Activated T-helper 1 cell treated with anti-CD3 and anti-CD28 coated beads, Interleukin-12 subunit alpha, Interleukin-12 subunit beta, Interleukin-2, Interleukin-4 antibody, amounts not matched to agents 30 ng/mL and 10 ng/mL and 1 ng/mL, durations not matched to agents 14 hours and 24 hours and 36 hours (primary cell): ENCODE measurements around the gene PRKAG1. TPM values are rescaled to one million over a fixed set of nuclear protein-coding genes. Genes with fewer than 3 reads are reported as not detected.
A peak's percentile ranks its signal among the peaks of the same experiment; 100 is the strongest.

Experiments
- DNase-seq: peaks from one replicate; pipeline ENCODE4 v3.0.0; 2021; ENCODE audit warnings: low spot score
- H3K27ac Mint-ChIP-seq: one replicate; pipeline ENCODE4 v1.8.0; 2021; ENCODE audit warnings: mild to moderate bottlenecking, mixed read lengths
- H3K27me3 Mint-ChIP-seq: one replicate; pipeline ENCODE4 v1.8.0; 2022; ENCODE audit warnings: mild to moderate bottlenecking, moderate library complexity, mixed read lengths; ENCODE audit not compliant: insufficient read depth
- H3K36me3 Mint-ChIP-seq: one replicate; pipeline ENCODE4 v1.8.0; 2021; ENCODE audit warnings: low read depth, mixed read lengths
- H3K4me1 Mint-ChIP-seq: one replicate; pipeline ENCODE4 v1.8.0; 2021; ENCODE audit warnings: low read depth, mixed read lengths
- H3K4me3 Mint-ChIP-seq: one replicate; pipeline ENCODE4 v1.8.0; 2021; ENCODE audit warnings: mild to moderate bottlenecking, moderate library complexity, mixed read lengths
- H3K9me3 Mint-ChIP-seq: one replicate; pipeline ENCODE4 v1.8.0; 2021; ENCODE audit warnings: mixed read lengths
- intact Hi-C: fragments of 100-400 bp; cut with micrococcal nuclease; formaldehyde crosslinking; loops from one replicate; pipeline ENCODE4 v1.15.1; 2024
- total RNA-seq: library from RNA; stranded (reverse); gene quantifications from 2 replicates; pipeline ENCODE4 v1.2.3, GENCODE V29; 2022

The PRKAG1 gene
- total RNA-seq, 1 donor from 2014 or later = 85.1 TPM

- Mint-ChIP-seq H3K36me3 (no peaks in the 10 kb centered on the region), H3K4me1 (peaks cover 17% of the 10 kb centered on the region), H3K27ac (no peak overlapping the region), H3K9me3 (no peaks in the 10 kb centered on the region), H3K27me3 (peaks cover 68% of the 10 kb centered on the region), H3K4me3 (no peak overlapping the region)
- intact Hi-C loops = no loop called here
- DNase-seq = no peak
Observed at GRCh38 chr12:48990552-48990951, 28.0 kb downstream of the PRKAG1 start.

- Mint-ChIP-seq H3K9me3 (no peaks in the 10 kb centered on the region), H3K4me3 (no peak overlapping the region), H3K27me3 (peaks cover 76% of the 10 kb centered on the region), H3K36me3 (no peaks in the 10 kb centered on the region), H3K4me1 (peaks cover 10% of the 10 kb centered on the region), H3K27ac (no peak overlapping the region)
- intact Hi-C loops = loop anchor here (1.0 to 2.0 kb wide), 6 partner anchors 8 to 135 kb away; partner anchors contain the start of gene FKBP11
- peak; percentile 59 for DNase-seq
Observed at GRCh38 chr12:48988030-48988649, 30.4 kb downstream of the PRKAG1 start.

GRCh38 chr12:48986720-48987291, 31.8 kb downstream of the PRKAG1 start:
- DNase-seq = no peak
- Mint-ChIP-seq H3K4me3 (no peak overlapping the region), H3K27ac (no peak overlapping the region), H3K27me3 (peaks cover 85% of the 10 kb centered on the region), H3K36me3 (no peaks in the 10 kb centered on the region), H3K4me1 (peaks cover 20% of the 10 kb centered on the region), H3K9me3 (no peaks in the 10 kb centered on the region)
- intact Hi-C loops = no loop called here

GRCh38 chr12:48985901-48986300, 32.7 kb downstream of the PRKAG1 start:
- intact Hi-C loops = no loop called here
- no peak overlapping the region for H3K27ac Mint-ChIP-seq
- H3K4me3 Mint-ChIP-seq = no peak overlapping the region
- peaks cover 85% of the 10 kb centered on the region for H3K27me3 Mint-ChIP-seq
- H3K4me1 Mint-ChIP-seq = peaks cover 26% of the 10 kb centered on the region
- no peaks in the 10 kb centered on the region for H3K9me3 Mint-ChIP-seq
- DNase-seq = no peak
- H3K36me3 Mint-ChIP-seq = no peaks in the 10 kb centered on the region

- DNase-seq = no peak
Observed at GRCh38 chr12:48985475-48985897, 33.1 kb downstream of the PRKAG1 start.

GRCh38 chr12:48982397-48983080, 36.0 kb downstream of the PRKAG1 start:
- Mint-ChIP-seq H3K4me1 (peaks cover 46% of the 10 kb centered on the region), H3K9me3 (no peaks in the 10 kb centered on the region), H3K36me3 (no peaks in the 10 kb centered on the region), H3K27ac (peak overlapping the region; percentile 63), H3K27me3 (peaks cover 79% of the 10 kb centered on the region), H3K4me3 (peak overlapping the region; percentile 72)
- no peak for DNase-seq
- intact Hi-C loops = loop anchor here (5.0 kb wide), 1 partner anchor 360 kb away; no protein-coding TSS in a partner anchor

More at GRCh38 chr12:48985475-48985897, 33.1 kb downstream of the PRKAG1 start:
- no peaks in the 10 kb centered on the region for H3K9me3 Mint-ChIP-seq
- H3K36me3 Mint-ChIP-seq = no peaks in the 10 kb centered on the region
- no peak overlapping the region for H3K27ac Mint-ChIP-seq
- peaks cover 30% of the 10 kb centered on the region for H3K4me1 Mint-ChIP-seq
- peaks cover 84% of the 10 kb centered on the region for H3K27me3 Mint-ChIP-seq
- H3K4me3 Mint-ChIP-seq = no peak overlapping the region
- intact Hi-C loops = no loop called here

- Mint-ChIP-seq H3K27me3 (peaks cover 79% of the 10 kb centered on the region), H3K36me3 (no peaks in the 10 kb centered on the region), H3K27ac (peak overlapping the region; percentile 63), H3K4me1 (peaks cover 52% of the 10 kb centered on the region), H3K4me3 (peak overlapping the region; percentile 72), H3K9me3 (no peaks in the 10 kb centered on the region)
- intact Hi-C loops = loop anchor here (2.0 to 5.0 kb wide), 3 partner anchors 47 to 361 kb away; no protein-coding TSS in a partner anchor
- no peak for DNase-seq
Observed at GRCh38 chr12:48981757-48982157, 36.8 kb downstream of the PRKAG1 start.

- H3K27ac Mint-ChIP-seq = peak overlapping the region; percentile 76
- peak; percentile 45 for DNase-seq
- H3K4me3 Mint-ChIP-seq = peak overlapping the region; percentile 72
- H3K9me3 Mint-ChIP-seq = no peaks in the 10 kb centered on the region
- H3K36me3 Mint-ChIP-seq = no peaks in the 10 kb centered on the region
- intact Hi-C loops = loop anchor here (1.0 to 5.0 kb wide), 5 partner anchors 9 to 361 kb away; no protein-coding TSS in a partner anchor
- H3K4me1 Mint-ChIP-seq = peaks cover 53% of the 10 kb centered on the region
- H3K27me3 Mint-ChIP-seq = peaks cover 81% of the 10 kb centered on the region
Observed at GRCh38 chr12:48980953-48981756, 37.4 kb downstream of the PRKAG1 start.

- Mint-ChIP-seq H3K27ac (peak overlapping the region; percentile 76), H3K4me3 (peak overlapping the region; percentile 72), H3K4me1 (peaks cover 53% of the 10 kb centered on the region), H3K27me3 (peaks cover 83% of the 10 kb centered on the region), H3K9me3 (no peaks in the 10 kb centered on the region), H3K36me3 (no peaks in the 10 kb centered on the region)
- intact Hi-C loops = loop anchor here (1.0 to 5.0 kb wide), 5 partner anchors 8 to 362 kb away; no protein-coding TSS in a partner anchor
- DNase-seq = no peak
Observed at GRCh38 chr12:48980389-48980952, 38.1 kb downstream of the PRKAG1 start.

GRCh38 chr12:48979602-48980388, 38.8 kb downstream of the PRKAG1 start:
- intact Hi-C loops = loop anchor here (1.0 to 5.0 kb wide), 7 partner anchors 7 to 977 kb away; partner anchors contain the start of gene COL2A1
- Mint-ChIP-seq H3K27me3 (peaks cover 80% of the 10 kb centered on the region), H3K36me3 (no peaks in the 10 kb centered on the region), H3K27ac (peak overlapping the region; percentile 56), H3K4me3 (peak overlapping the region; percentile 72), H3K9me3 (no peaks in the 10 kb centered on the region), H3K4me1 (peaks cover 53% of the 10 kb centered on the region)
- DNase-seq = no peak

- no peaks in the 10 kb centered on the region for H3K36me3 Mint-ChIP-seq
- H3K4me1 Mint-ChIP-seq = peaks cover 58% of the 10 kb centered on the region
Observed at GRCh38 chr12:48978741-48979601, 39.6 kb downstream of the PRKAG1 start.

More at GRCh38 chr12:48978741-48979601, 39.6 kb downstream of the PRKAG1 start:
- no peak for DNase-seq
- H3K4me3 Mint-ChIP-seq = peak overlapping the region; percentile 72
- peaks cover 80% of the 10 kb centered on the region for H3K27me3 Mint-ChIP-seq
- peak overlapping the region; percentile 63 for H3K27ac Mint-ChIP-seq
- intact Hi-C loops = loop anchor here (5.0 kb wide), 2 partner anchors 77 to 977 kb away; partner anchors contain the start of gene COL2A1
- no peaks in the 10 kb centered on the region for H3K9me3 Mint-ChIP-seq
